Activated CD4-positive, CD25-positive, alpha-beta regulatory T cell treated with anti-CD3 and anti-CD28 coated beads, Interleukin-2, amount 50 U/mL, for 24 hours (primary cell): ENCODE data around the gene CIZ1.
A peak's percentile ranks its signal among the peaks of the same experiment; 100 is the strongest.
"Not testable (repeated sequence)": the region's sequence is repeated elsewhere in the genome, so short reads cannot be mapped to it uniquely, and the experiment has no call there.

Experiments used
- ATAC-seq, 2 donors: fragments of 150-1000 bp; cut with Tn5 transposase; one replicate each; pipeline ENCODE4 v1.10.0; 2021; ENCODE audit warnings: mild to moderate bottlenecking in 1 of 2, moderate library complexity in 1 of 2

CIZ1 gene, protein sequence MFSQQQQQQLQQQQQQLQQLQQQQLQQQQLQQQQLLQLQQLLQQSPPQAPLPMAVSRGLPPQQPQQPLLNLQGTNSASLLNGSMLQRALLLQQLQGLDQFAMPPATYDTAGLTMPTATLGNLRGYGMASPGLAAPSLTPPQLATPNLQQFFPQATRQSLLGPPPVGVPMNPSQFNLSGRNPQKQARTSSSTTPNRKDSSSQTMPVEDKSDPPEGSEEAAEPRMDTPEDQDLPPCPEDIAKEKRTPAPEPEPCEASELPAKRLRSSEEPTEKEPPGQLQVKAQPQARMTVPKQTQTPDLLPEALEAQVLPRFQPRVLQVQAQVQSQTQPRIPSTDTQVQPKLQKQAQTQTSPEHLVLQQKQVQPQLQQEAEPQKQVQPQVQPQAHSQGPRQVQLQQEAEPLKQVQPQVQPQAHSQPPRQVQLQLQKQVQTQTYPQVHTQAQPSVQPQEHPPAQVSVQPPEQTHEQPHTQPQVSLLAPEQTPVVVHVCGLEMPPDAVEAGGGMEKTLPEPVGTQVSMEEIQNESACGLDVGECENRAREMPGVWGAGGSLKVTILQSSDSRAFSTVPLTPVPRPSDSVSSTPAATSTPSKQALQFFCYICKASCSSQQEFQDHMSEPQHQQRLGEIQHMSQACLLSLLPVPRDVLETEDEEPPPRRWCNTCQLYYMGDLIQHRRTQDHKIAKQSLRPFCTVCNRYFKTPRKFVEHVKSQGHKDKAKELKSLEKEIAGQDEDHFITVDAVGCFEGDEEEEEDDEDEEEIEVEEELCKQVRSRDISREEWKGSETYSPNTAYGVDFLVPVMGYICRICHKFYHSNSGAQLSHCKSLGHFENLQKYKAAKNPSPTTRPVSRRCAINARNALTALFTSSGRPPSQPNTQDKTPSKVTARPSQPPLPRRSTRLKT

DNA sequence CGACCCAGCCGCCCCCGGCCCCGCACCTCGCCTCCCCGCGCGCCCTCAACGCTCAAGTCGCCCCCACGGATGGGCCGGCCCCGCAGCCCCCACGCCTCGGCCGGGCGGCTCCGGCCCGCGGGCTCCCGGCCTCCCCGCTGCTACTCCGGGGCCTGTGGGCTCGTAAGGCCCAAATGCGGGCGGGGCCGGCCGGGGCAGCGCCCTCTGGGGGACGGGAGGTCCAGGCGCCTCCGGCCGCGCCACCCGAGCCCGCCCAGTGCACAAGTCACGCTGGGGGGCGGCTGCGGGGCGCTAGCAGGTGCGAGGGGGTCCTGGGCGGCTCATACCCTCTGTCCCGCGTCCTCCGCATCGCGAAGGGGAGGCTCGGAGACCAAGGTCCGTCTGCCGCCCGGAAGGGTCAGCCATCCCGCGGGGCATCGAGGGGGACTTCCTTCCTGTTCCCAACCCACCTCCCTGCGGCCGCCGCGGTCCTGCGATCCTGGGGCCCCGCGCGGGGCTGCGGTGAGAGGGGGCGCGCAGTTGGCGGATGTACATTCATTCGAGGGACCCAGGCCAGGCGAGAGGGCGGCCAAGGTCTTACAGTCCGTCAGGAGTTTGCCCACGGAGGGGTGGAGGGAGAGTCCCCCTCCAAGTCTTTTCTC is at the start of gene CIZ1:
TSS of gene CIZ1 (minus strand) at position 167 of the 641 bp plus-strand sequence. CDS start 715 bp downstream, outside the sequence.
- peak; percentile 93 to 98 for ATAC-seq

DNA sequence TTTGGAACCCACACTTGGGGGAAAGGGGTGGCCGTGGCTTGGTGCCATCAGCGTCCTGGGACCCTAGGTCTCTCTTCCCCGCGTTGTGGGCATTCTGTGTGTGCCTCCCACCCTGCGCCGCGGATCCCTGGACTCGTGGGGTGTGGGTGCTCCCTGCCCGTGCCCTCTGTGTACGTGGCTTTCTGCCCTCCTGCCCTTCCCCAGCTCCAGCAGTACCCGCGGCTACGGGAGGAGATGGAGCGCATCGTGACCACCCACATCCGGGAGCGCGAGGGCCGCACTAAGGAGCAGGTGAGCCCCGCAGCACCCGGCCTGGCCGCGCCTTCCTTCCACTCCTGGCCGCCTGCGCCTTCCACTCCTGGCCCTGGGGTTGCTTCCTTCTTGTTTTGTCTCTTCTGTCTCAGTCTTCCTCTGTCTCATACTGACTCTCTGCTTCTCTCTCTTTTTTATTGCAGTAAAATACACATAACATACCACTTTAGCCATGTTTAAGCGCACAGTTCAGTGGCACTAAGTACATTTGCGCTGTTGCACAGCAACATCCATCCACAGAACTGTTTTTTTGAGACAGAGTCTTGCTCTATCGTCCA is 42.5 kb upstream of the CIZ1 start:
- ATAC-seq, result no peak

DNA sequence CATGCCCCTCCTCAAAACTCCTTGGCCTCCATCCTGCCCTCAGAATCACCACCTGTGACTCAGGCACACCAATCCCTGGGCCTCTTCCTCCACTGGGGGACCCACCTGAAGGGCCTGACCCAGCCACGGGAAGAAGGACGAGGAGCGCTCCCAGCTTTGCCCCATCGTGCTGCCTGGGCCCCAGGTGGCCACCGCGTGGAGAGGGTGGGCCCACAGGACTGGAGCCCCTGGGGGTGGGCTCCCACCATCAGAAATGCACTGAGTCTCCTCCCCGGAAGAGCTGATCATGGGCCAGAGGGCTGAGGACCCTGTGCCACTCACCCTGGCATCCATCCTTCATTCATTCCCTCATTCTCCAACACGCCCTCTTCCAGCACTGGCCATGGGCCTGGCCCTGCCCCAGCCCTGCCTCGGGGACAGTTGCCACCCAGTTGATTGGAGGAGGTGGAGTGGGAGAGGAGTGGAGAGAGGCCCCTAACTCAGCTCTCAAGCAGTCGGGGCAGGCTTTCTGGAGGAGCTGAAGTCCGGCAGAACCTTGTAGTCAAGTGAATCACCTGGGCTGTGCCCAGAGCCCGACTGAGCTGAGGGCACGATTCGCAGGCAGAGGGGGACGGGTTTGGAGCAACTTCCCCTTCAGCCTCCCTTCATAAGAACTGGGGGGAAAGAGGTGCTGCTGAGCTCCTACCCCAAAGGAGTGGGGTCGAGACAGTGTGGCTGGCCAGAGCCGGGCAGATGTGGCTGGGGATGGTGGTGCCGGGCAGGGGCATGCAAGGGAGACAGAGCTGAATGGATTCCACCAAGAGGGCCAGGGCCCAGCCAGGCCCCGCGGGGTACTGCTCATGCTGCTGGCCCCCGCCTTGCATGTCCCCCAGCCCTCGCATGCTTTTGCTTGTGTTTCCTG is 41.4 kb upstream of the CIZ1 start:
- no peak for ATAC-seq

DNA sequence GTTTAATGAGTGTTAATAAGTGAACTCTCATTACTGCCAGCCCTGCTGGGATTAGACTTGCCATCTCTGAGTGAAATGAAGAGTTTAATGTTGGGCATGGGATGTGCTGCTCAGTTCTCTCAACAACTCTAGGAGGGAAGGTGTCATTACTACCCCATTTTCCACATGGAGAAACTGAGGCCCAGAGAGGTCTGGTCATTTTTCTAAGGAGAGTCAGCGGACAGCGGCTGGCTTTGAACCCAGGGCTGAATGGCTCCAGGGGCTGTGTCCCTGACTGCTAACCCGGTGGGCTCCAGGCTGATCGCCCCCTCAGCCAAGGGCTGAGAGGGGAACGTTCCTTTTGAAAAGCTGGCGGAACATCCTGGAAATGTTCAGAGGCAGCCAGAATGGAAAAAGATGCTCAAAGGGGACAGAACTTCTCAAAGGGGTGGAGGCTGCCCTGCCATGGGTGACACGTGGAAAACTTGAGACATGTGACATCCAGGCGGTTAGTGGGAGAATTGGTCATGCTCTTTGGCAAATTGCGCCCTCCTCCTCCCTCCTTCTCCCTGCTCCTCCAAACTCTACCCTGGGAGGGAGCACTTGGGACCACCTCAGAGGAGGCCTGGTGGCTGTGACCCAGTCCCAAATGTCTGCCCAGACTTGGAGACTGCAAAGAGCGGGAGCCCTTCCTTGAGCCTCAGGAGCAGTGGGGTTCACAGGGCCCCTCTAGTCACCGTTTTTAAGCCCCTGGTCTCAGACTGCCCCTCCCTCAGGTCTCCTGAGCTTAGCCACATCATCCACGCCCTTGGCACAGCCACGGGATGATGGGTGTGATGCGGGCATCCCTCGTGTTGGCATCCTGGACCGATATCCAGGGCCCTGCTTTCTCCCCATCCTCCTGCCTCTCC is 40.5 kb upstream of the CIZ1 start:
- no peak for ATAC-seq

DNA sequence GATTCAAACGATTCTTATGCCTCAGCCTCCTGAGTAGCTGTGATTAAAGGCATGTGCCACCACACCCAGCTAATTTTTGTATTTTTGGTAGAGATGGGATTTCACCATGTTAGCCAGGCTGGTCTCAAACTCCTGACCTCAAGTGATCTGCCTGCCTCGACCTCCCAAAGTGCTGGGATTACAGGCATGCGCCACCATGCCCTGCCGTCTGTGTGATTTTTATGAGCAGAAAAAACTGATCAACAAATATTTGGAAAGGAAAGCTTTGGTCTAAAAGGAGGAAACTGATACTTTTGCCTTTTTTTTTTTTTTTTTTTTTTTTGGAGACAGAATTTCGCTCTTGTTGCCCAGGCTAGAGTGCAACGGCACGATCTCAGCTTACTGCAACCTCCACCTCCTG is 39.5 kb upstream of the CIZ1 start:
- ATAC-seq, result not testable (repeated sequence)

DNA sequence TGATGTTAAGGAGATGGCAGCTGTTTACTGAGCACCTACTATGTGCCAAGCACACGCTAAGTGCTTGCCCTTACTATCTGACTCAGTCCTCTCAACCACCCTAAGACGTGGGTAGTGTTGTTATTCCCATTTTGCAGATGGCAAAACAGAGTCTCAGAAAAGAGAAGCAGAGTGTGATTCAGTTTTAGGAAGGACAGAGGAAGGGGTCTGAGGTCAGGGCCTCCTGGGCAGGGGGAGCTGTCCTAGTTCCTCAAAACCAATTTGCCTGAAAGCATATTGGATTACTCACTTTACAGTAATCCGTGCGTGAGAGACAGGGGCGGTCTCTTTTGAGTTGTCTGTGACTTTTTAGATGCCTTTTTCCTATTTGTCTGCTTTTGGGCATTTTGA is 35.0 kb upstream of the CIZ1 start:
- ATAC-seq, result no peak

DNA sequence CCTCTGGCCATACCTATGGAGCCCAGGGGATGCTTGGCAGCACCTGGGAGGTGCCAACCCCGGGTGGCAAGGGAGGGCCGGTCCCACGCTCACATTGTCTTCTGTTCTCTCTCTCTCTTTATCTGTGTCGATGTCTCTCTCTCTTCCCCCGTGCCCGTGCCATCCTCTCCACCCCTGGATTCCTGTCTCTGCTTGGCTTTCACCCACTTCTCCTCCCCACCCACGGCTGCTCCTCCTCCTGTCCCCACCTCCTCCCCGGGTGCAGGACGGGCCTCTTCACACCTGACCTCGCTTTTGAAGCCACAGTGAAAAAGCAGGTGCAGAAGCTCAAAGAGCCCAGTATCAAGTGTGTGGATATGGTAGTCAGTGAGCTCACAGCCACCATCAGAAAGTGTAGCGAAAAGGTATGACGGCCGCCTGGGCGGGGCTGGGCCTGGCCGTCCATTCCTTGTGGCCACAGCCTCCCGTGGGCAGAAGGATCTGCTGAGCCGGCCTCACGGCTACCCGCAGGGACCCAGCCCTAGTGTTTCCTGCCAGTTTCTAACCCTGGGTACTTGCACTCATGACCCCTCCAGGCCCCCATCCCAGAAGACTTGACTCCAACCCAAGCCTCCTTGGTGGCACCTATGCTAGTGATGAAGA is 34.5 kb upstream of the CIZ1 start:
- ATAC-seq, result no peak

DNA sequence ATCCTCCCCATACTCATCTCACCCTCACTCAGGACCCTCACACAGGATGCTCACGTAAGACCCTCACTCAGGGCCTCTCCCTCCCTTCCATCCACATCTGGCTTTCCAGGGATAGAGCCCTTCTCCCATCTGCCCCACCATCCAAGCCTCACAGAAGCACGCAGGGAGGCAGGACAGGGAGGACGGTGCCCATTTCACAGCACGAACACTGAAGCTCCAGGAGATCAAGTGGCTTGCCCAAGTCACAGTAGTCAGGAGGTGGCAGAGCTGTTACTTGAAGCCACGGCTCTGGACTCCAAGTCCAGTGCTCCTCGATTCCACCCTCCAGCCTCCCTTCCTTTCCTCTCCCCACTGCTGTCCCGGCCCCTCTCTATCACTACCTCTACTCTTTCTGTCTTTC is 33.5 kb upstream of the CIZ1 start:
- ATAC-seq, result no peak

DNA sequence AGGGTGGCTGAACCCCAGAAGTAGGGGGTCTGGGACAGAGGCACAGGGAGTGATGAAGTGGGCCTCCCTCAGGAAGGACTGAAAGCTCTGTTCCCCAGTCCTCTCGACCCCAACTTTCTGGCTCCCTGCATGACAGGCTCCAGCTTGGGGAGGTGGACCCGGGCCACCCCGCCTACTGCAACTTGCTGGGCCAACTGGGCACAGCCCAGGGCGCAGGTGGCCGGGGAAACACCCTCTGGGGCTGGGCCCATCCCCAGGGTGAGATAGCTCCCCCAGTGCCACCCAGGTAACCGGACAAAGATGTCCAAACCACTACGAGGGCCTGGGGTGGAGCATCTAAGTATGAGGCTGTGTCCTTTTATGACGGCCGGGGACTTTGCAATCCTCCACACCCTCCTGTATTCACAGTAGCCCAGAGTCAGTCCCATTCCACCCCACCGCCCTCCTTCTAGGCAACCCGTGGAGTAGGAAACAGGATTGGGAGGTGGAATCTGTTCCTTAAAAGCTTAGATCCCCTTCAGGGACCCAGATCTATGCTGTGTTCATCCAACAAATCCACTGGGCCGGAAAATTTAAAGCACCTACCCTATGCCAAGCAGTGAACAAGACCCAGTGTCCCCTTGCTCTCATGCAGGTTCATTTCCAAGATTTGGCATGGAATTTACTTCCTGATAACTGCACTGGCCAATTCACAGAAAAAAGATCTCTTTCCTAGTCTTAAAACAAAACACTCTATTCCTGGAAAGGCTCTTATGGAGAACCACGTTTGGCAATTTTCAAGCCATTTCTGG is 31.7 kb upstream of the CIZ1 start:
- no peak for ATAC-seq

DNA sequence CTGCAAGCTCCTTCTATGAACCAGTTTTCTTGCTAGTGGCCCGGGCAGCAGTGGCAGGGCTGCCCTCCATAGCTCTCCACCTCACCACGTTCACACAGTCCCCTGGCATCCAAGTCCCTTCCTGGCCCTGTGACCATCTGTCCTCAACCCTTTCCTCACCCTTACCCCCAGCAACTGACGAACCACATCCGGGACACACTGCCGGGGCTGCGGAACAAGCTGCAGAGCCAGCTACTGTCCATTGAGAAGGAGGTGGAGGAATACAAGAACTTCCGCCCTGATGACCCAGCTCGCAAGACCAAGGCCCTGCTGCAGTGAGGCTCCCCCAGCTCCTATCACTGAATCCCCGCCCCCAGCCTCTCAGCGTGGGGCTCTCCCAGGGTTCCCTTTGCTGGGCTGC is 30.7 kb upstream of the CIZ1 start:
- ATAC-seq, result no peak

DNA sequence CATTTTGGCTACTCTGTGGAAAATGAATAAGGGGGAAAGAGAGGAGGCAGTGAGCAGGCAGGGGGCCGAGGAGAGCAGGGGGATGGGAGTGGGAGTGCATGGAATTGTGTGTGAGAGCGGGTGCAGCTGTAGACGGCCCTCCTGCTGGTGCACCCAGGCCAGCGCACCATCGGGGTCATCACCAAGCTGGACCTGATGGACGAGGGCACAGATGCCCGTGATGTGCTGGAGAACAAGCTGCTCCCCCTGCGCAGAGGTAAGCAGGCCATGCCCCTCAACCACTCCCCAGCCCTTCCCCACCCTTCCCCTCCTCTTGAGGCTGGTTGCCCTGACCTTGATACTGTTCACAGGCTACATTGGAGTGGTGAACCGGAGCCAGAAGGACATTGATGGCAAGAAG is 28.5 kb upstream of the CIZ1 start:
- no peak for ATAC-seq

DNA sequence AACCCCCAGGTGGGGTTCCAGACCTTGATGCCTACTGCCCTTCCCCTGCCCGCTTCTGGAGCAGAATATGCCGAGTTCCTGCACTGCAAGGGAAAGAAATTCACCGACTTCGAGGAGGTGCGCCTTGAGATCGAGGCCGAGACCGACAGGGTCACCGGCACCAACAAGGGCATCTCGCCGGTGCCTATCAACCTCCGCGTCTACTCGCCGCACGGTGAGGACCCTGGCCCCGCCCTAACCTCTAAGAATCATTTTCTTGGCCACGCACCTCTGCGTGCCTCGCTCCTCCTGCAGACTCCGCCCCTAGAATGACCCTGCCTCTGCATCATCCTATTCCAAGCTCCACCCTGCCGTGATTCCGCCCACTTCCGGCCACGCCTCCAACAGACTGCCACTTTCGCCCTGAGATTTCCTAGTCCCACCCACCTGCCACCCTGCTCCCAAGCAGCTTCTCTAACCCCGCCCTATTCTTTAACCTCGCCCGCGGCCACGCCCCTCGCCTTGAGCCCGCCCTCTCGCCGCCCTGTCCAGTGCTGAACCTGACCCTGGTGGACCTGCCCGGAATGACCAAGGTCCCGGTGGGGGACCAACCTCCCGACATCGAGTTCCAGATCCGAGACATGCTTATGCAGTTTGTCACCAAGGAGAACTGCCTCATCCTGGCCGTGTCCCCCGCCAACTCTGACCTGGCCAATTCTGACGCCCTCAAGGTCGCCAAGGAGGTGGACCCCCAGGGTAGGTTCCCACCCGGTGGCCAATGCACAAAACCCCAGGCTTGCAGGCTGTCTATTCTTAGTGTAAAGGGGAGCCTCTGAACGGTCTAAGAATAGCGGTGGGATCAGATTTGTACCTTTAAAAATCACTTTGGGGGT is 27.4 kb upstream of the CIZ1 start:
- peak; percentile 96 to 97 for ATAC-seq

DNA sequence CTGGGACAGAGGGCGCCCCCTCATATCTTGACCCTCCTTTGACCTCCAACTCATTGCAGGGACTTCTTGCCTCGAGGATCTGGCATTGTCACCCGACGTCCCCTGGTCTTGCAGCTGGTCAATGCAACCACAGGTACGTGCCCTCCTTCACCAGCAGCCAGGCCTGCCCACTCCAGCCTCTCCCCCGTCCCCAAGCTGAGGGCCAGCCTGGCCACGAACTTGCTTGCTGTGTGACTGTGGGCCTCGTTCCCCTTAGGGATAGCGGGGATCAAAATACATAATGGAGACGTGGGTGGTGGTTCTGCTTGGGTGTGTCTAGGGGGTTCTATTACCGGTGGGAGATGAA is 26.8 kb upstream of the CIZ1 start:
- ATAC-seq, result no peak

DNA sequence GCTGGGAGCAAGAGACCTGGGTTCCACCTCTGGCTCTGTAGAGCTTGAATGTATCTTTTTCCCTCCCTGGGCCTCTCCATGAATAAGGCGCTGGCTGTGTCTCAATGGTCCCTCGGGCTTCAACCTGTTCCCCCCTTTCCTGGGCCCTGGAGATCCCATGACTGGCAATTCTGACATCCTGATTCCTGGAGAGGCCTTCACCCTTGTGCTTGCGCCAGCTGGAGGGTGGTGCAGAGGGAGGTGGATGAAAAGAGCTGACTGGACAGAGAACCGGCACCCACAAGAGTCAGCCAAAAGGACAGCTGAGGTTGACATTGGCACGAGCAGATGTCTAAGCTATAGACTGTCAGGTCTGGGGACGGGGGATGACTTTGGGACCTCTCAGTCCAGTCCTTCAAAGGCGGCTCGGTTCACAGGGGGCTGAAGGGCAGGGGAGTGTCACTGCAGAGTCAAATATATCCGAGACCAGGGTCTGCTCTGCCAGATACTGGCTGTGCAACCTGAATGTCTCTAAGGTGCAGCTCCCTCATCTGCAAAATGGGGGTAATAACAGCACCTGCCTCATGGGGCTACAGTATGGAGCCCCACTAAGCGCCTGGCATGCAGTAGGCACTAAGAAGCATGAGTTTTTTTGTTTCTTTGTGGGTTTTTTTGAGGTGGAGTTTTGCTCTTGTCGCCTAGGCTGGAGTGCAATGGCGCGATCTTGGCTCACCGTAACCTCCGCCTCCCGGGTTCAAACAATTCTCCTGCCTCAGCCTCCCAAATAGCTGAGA is 25.6 kb upstream of the CIZ1 start:
- ATAC-seq, result no peak

DNA sequence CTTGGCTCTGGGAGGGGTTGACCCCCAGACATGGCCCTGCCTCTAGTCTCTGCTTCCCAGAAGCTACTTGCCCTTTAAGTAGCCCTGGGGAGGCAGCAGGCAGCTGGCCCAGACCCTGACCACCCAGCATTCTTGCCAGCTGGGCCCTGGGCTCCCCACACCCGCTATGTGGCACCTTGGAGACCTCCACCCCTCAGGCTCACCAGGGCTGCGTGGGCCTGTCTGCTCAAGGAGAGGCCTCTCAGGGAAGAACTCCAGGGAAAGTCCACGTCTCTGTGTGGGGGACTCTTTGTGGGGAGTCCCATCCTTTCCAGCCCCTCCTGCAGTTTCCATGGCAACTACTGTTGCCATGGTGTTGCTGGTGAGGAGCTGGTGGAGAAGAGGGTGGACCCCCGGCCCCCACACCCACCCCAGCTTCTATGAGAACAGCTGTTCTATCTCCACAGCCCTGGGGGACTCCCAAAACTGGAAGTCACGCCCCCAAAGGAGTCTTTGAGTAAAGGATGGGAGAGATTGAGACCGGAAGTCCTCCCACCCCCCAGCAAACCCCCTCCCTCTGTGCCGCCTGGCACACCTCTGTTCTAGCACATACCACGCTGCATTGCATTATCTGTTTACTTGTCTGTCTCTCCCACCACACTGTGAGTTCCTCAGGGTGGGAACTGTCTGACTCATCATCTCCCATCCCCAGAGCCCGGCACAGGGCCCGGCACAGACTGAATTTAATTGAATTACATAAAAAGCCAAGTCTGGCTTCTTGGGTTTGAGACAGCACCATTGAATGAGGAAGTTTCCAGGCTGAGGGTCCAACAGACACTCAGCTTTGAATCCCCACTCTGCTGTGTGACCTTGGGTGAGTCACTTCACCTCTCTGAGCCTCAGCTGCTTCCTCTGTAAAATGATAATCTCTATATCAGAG is 24.4 kb upstream of the CIZ1 start:
- no peak for ATAC-seq
